Endothelial cell of umbilical vein (primary cell): ENCODE results near the gene INSYN2B.

Experiments
- EZH2 ChIP-seq: IDR thresholded peaks from 2 replicates; pipeline ENCODE4 v1.6.1; 2012; ENCODE audit warnings: borderline replicate concordance, low read depth, mild to moderate bottlenecking, moderate library complexity, low read length, inconsistent platforms; ENCODE audit not compliant: severe bottlenecking
- GATA2 ChIP-seq: IDR thresholded peaks from 2 replicates; pipeline ENCODE4 v1.7.0; 2011; ENCODE audit warnings: low read depth, mild to moderate bottlenecking, moderate library complexity, mixed read lengths, low read length; ENCODE audit not compliant: insufficient read length, insufficient read depth
- POLR2AphosphoS5 ChIP-seq: IDR thresholded peaks from 2 replicates; pipeline ENCODE4 v1.6.1; 2012; ENCODE audit warnings: low read depth, mild to moderate bottlenecking, control low read depth, low read length, moderate library complexity; ENCODE audit not compliant: insufficient read depth
- TF ChIP-seq, protein P1 (sequence below), 2 donors: IDR thresholded peaks; 1 replicate in 1 of 2; 2 replicates in 1 of 2; pipeline ENCODE4 v1.5.1; 2011; ENCODE audit warnings: low read length in 2 of 2, mild to moderate bottlenecking in 2 of 2, moderate library complexity in 2 of 2, control low read depth in 1 of 2, inconsistent platforms in 1 of 2, low read depth in 1 of 2; ENCODE audit not compliant: insufficient read depth in 1 of 2; ENCODE audit errors: extremely low read depth in 1 of 2

DNA sequence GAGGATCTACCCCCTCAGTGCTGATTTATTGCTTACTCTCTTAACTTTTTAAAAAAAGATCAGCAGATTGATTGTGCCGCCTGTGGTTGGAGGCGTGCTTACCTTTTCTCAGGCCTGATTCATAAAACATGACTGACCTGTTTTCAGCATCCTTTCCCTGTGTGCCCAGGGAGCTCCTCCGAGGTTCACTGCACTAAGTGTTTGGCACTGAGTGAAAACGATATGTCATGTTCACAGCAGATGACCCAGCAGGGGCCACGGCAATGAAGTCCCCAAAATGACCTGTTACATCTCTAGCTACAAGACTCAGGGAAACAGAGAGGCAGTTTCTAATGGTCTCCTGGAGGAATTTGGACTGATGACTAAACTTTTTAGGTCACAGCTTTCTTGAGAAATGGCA lies 69.9 kb downstream of the INSYN2B start:
- TF ChIP-seq EZH2 (no peak), GATA2 (no peak), POLR2AphosphoS5 (no peak)
- TF ChIP-seq, protein P1, sequence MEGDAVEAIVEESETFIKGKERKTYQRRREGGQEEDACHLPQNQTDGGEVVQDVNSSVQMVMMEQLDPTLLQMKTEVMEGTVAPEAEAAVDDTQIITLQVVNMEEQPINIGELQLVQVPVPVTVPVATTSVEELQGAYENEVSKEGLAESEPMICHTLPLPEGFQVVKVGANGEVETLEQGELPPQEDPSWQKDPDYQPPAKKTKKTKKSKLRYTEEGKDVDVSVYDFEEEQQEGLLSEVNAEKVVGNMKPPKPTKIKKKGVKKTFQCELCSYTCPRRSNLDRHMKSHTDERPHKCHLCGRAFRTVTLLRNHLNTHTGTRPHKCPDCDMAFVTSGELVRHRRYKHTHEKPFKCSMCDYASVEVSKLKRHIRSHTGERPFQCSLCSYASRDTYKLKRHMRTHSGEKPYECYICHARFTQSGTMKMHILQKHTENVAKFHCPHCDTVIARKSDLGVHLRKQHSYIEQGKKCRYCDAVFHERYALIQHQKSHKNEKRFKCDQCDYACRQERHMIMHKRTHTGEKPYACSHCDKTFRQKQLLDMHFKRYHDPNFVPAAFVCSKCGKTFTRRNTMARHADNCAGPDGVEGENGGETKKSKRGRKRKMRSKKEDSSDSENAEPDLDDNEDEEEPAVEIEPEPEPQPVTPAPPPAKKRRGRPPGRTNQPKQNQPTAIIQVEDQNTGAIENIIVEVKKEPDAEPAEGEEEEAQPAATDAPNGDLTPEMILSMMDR (IDR thresholded peaks at IDR 0.05; ENCODE audit: extremely low read depth in 1 of 2, insufficient read depth in 1 of 2, low read depth in 1 of 2, low read length in 2 of 2), result no peak
